HL-60/S4 (cell line): ENCODE measurements around the gene S100A9.
"Not testable (repeated sequence)": the region's sequence is repeated elsewhere in the genome, so short reads cannot be mapped to it uniquely, and the experiment has no call there.

Experiments used
- in situ Hi-C: fragments of 300-500 bp; cut with MboI; formaldehyde crosslinking; loops from 2 replicates; pipeline ENCODE4 v1.14.3; 2022; ENCODE audit warnings: low sequenced_read_pairs

The S100A9 gene

GRCh38 chr1:153403421-153404085 is 45.9 kb downstream of the S100A9 start:
- in situ Hi-C loops = loop anchor here (5.0 kb wide), 1 partner anchor 41 kb away; no protein-coding TSS in a partner anchor

DNA sequence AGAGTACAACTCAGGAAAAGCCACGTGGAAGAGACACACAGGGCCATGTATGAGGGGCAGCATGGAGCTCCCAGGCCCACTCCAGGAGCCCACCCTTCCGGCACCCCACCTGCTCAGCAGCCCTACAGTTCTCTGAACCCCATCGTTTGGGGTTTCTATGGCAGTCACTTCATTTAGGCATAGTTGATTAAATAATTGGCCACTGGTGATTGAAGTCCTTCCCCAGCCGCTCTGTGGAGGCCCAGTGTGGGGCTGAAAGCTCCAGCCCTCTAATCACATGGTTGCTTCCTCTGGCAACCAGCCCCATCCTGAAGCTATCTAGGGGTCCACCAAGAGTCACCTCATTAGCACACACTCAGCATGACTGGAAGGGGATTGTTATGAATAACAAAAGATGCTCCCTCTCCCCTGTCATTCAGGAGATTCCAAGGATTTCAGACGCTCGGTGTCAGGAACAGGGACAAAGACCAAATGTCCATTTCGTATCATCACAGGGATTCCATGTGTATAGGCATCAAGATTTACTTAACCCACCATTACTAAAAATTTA is 46.5 kb downstream of the S100A9 start:
- in situ Hi-C loops = loop anchor here (5.0 kb wide), 1 partner anchor 42 kb away; no protein-coding TSS in a partner anchor

GRCh38 chr1:153404768-153405167 is 47.1 kb downstream of the S100A9 start:
- in situ Hi-C loops = loop anchor here (5.0 kb wide), 1 partner anchor 42 kb away; no protein-coding TSS in a partner anchor

DNA sequence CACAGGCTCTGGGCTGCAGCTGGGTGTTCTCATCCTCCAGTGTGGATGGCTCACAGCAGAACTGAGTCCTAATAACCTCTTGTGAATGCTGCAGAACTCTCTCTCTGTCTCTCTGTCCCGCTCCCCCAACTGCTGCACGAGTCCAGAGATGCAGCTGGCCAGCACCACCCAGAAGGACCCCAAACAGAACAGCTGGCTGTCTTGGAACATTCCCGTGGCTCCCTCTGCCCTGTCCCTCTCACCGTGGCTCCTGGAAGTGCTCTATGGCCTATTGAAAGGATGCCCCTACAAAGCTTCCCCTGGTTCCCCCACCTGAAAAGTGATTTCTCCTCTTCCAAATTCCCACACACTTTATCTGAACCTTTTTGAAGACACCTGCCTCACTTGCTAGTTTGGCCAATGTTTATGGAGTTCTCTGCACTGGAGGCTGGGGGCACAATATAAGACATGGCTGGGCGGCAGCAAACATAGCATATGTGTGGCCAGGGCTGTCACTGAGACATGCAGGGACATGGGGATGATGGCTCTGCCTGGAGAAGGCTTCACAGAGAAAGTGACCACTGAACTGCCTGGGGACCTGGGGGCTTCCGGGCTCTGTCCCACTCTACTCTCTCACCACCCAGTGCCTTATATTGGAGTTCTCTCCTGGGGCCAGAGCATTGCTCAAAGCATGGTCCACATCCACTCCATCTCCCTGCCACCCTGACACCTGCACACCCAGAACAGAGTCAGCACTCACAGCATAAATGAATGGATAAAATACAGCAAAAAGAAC is 48.4 kb downstream of the S100A9 start:
- in situ Hi-C loops = not testable (repeated sequence)

GRCh38 chr1:153407274-153407673 is 49.6 kb downstream of the S100A9 start:
- in situ Hi-C loops = not testable (repeated sequence)
